Stomach (tissue), 4 donors: ENCODE results near the gene CLSTN1.

Experiments used
- CTCF ChIP-seq, 7 experiments: fragments of 450-650 bp in 4 of 7; fragments of 200-600 bp in 3 of 7; sonication (generic) in 3 of 7; IDR thresholded peaks; one replicate each; pipeline ENCODE4 v1.5.1; 2016 to 2019; ENCODE audit warnings: antibody characterized with exemption in 7 of 7, control low read depth in 2 of 7, mild to moderate bottlenecking in 1 of 7
- EP300 ChIP-seq: sonication (generic); formaldehyde crosslinking; IDR thresholded peaks from one replicate; pipeline ENCODE4 v1.6.1; 2017; ENCODE audit warnings: antibody characterized with exemption
- POLR2AphosphoS5 ChIP-seq, 3 donors: sonication (generic); formaldehyde crosslinking; IDR thresholded peaks; one replicate each; pipeline ENCODE4 v1.6.1; 2016; ENCODE audit warnings: antibody characterized with exemption in 3 of 3

GRCh38 chr1:9846611-9847171, 22.9 kb upstream of the CLSTN1 start:
- TF ChIP-seq EP300 (no peak), CTCF (IDR thresholded peaks at IDR 0.05) (no peak), POLR2AphosphoS5 (IDR thresholded peaks at IDR 0.05) (no peak)
